ENCODE results near the gene SSR2.
"Not testable (repeated sequence)": the region's sequence is repeated elsewhere in the genome, so short reads cannot be mapped to it uniquely, and the experiment has no call there.

The SSR2 gene

GRCh38 chr1:155996166-155996565, 24.6 kb downstream of the SSR2 start:
- DNase-seq: no peak

GRCh38 chr1:155993595-155993994, 27.2 kb downstream of the SSR2 start:
- no peak for DNase-seq

GRCh38 chr1:155990005-155990739, 30.6 kb downstream of the SSR2 start:
- peak in 2 of 58 donors; percentile 19 to 26 for DNase-seq

GRCh38 chr1:155989242-155990004, 31.3 kb downstream of the SSR2 start:
- peak in 55 of 58 donors; percentile 30 to 86 (median 73) for DNase-seq

- DNase-seq: not testable (repeated sequence)
Observed at GRCh38 chr1:155984903-155985645, 35.7 kb downstream of the SSR2 start.

- DNase-seq: no peak
Observed at GRCh38 chr1:155984341-155984740, 36.4 kb downstream of the SSR2 start.

GRCh38 chr1:155983191-155984024, 37.3 kb downstream of the SSR2 start:
- no peak for DNase-seq

- DNase-seq: no peak
Observed at GRCh38 chr1:155982106-155982505, 38.6 kb downstream of the SSR2 start.

- DNase-seq: no peak
Observed at GRCh38 chr1:155981266-155982088, 39.3 kb downstream of the SSR2 start.

- DNase-seq: peak in 1 of 58 donors; percentile 11
Observed at GRCh38 chr1:155979597-155980343, 41.0 kb downstream of the SSR2 start.

GRCh38 chr1:155978973-155979429, 41.8 kb downstream of the SSR2 start:
- no peak for DNase-seq

GRCh38 chr1:155978325-155978972, 42.3 kb downstream of the SSR2 start, which contains the start of gene ARHGEF2:
TSS of gene ARHGEF2 (minus strand) at chr1:155978547. CDS start at chr1:155978427, 120 bp downstream.
- DNase-seq: peak in 47 of 58 donors; percentile 17 to 71 (median 50)

- DNase-seq: peak in 26 of 58 donors; percentile 28 to 70 (median 48)
Observed at GRCh38 chr1:155977690-155978324, 42.9 kb downstream of the SSR2 start.

GRCh38 chr1:155976913-155977689, 43.6 kb downstream of the SSR2 start:
- peak in 5 of 58 donors; percentile 27 to 53 (median 43) for DNase-seq

- DNase-seq: peak in 26 of 58 donors; percentile 11 to 53 (median 35)
Observed at GRCh38 chr1:155976062-155976912, 44.5 kb downstream of the SSR2 start.

Data from anterior cingulate cortex (tissue), 58 donors.